DND-41 (cell line): ENCODE measurements around the gene RBM19.

Experiments used
- ATAC-seq: fragments of 200-7000 bp; cut with Tn5 transposase; 3 replicates; pipeline ENCODE4 v1.9.1; 2021; ENCODE audit warnings: low read depth; ENCODE audit not compliant: insufficient read depth
- DNase-seq: peaks from one replicate; pipeline ENCODE4 v3.0.0-alpha.2; 2020
- H2AFZ ChIP-seq: 2 replicates; pipeline ENCODE4 v1.6.0; 2012; ENCODE audit warnings: low read depth, low read length
- H3K27ac ChIP-seq: 2 replicates; pipeline ENCODE4 v1.5.1; 2012; ENCODE audit warnings: low read length, inconsistent platforms
- H3K27me3 ChIP-seq: fragments of 200-600 bp; sonication (generic); 2 replicates; pipeline ENCODE4 v1.6.0; 2012; ENCODE audit warnings: low read length, mild to moderate bottlenecking, inconsistent platforms; ENCODE audit not compliant: insufficient read depth, poor library complexity
- H3K36me3 ChIP-seq: 2 replicates; pipeline ENCODE4 v1.5.1; 2012; ENCODE audit warnings: low read length, inconsistent platforms; ENCODE audit not compliant: insufficient read depth
- H3K4me1 ChIP-seq: 2 replicates; pipeline ENCODE4 v1.5.1; 2012; ENCODE audit warnings: mild to moderate bottlenecking, low read length; ENCODE audit not compliant: insufficient read depth
- H3K4me2 ChIP-seq: 2 replicates; pipeline ENCODE4 v1.6.0; 2012; ENCODE audit warnings: mild to moderate bottlenecking, moderate library complexity, low read length, inconsistent platforms; ENCODE audit not compliant: insufficient read depth
- H3K4me3 ChIP-seq, 2 experiments: fragments of 200-600 bp in 1 of 2; shearing (Covaris generic) in 1 of 2; 2 replicates each; pipeline ENCODE4 v1.5.1; 2012 to 2016; ENCODE audit warnings: inconsistent platforms in 2 of 2, low read length in 2 of 2, mild to moderate bottlenecking in 2 of 2, low read depth in 1 of 2, moderate library complexity in 1 of 2
- H3K79me2 ChIP-seq: 2 replicates; pipeline ENCODE4 v1.6.0; 2012; ENCODE audit warnings: low read length, inconsistent platforms; ENCODE audit not compliant: insufficient read depth
- H3K9ac ChIP-seq: 2 replicates; pipeline ENCODE4 v1.6.0; 2012; ENCODE audit warnings: low read depth, mild to moderate bottlenecking, inconsistent platforms, low read length, moderate library complexity
- H3K9me3 ChIP-seq: 2 replicates; pipeline ENCODE4 v1.5.1; 2012; ENCODE audit warnings: low read length, moderate library complexity, mild to moderate bottlenecking, inconsistent platforms; ENCODE audit not compliant: insufficient read depth, severe bottlenecking
- H4K20me1 ChIP-seq: 2 replicates; pipeline ENCODE4 v1.6.0; 2012; ENCODE audit warnings: low read length; ENCODE audit not compliant: insufficient read depth
- CTCF ChIP-seq: IDR thresholded peaks from 2 replicates; pipeline ENCODE4 v1.5.1; 2012; ENCODE audit warnings: borderline replicate concordance, low read length, moderate library complexity, mild to moderate bottlenecking; ENCODE audit not compliant: poor library complexity, severe bottlenecking; ENCODE audit errors: extremely low read depth
- EZH2 ChIP-seq: IDR thresholded peaks from 3 replicates; pipeline ENCODE4 v1.6.1; 2012; ENCODE audit warnings: borderline replicate concordance, low read depth, mild to moderate bottlenecking, moderate library complexity, low read length, inconsistent platforms; ENCODE audit not compliant: severe bottlenecking

The RBM19 gene

GRCh38 chr12:113852695-113853490 is 113.2 kb downstream of the RBM19 start:
- no peak for TF ChIP-seq CTCF
- Histone ChIP-seq H3K9me3 (no peaks in the 10 kb centered on the region), H2AFZ (no peak overlapping the region), H3K36me3 (peaks cover 28% of the 10 kb centered on the region), H4K20me1 (no peaks in the 10 kb centered on the region), H3K9ac (no peak overlapping the region), H3K27ac (no peak overlapping the region), H3K4me3 (no peak overlapping the region), H3K4me2 (no peak overlapping the region), H3K79me2 (no peaks in the 10 kb centered on the region), H3K4me1 (no peaks in the 10 kb centered on the region), H3K27me3 (no peaks in the 10 kb centered on the region)
- DNase-seq = no peak
- ATAC-seq = no peak

DNA sequence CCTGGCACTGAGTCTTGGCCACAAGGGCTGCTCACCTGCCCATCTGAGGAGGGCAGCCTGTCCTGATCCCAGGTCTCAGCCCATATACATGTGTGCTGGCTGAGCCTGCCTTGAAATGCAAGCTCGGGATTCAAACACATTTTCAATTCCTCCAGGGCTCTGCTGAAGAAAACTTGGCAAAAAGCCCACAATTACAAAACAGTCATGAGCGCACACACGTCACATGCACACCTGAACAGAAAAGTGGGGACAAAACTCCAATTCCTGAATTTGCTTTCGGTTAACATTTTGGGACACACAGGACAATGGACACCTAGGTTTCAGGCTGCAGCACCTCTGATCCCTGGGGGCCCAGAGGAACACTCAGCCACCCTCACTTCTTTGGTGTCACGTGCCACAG is 113.9 kb downstream of the RBM19 start:
- Histone ChIP-seq H3K36me3 (peaks cover 24% of the 10 kb centered on the region), H3K79me2 (no peaks in the 10 kb centered on the region), H3K9ac (no peak overlapping the region), H3K27me3 (no peaks in the 10 kb centered on the region), H3K4me3 (no peak overlapping the region), H3K4me1 (no peaks in the 10 kb centered on the region), H3K27ac (no peak overlapping the region), H3K4me2 (no peak overlapping the region), H2AFZ (no peak overlapping the region), H3K9me3 (no peaks in the 10 kb centered on the region), H4K20me1 (no peaks in the 10 kb centered on the region)
- DNase-seq (no peak), ATAC-seq (no peak)
- TF ChIP-seq CTCF (no peak), EZH2 (no peak)

DNA sequence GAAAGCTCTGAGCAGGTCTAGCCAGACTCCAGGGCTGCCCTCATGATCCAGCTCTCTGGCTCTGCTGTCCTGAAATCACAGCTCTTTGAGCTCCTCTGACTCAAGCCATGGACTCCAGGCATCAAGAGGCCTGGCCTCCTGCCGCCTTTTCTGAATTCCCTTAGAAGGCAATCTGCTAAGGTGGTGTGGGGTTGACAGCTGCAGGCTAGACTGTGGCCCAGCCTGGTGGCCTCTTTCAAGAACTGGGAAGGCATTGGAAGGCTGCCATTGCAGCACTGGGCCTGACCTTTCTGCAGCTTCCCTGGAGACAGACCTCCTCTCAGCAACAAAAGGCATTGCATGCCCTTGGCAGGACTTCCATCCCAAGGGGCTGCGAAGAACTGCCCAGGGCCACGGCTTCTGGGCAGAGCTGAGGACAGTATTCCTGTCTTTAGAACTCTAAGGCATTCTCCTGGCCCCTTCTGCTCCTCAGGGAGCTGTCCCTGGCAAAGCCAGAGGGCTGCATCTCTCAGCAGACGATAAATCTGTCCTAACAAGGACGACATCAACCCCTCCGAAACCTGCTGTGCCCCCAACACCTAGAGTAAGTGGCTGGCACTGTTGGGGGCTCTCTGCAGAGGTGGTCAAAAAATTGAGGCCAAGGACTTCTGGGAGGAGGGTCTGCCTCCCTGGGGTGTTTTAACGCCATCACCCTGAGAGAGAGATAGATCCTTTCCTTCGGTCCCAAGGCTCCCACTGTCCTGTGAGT is 115.6 kb downstream of the RBM19 start:
- Histone ChIP-seq H3K36me3 (peaks cover 18% of the 10 kb centered on the region; the same call in 1 of the 2 replicates), H3K4me3 (no peak overlapping the region), H3K27me3 (no peaks in the 10 kb centered on the region), H2AFZ (no peak overlapping the region), H3K27ac (no peak overlapping the region), H3K4me2 (no peak overlapping the region), H3K79me2 (no peaks in the 10 kb centered on the region), H3K9ac (no peak overlapping the region), H3K9me3 (no peaks in the 10 kb centered on the region), H3K4me1 (no peaks in the 10 kb centered on the region), H4K20me1 (no peaks in the 10 kb centered on the region)
- no peak for TF ChIP-seq CTCF
- no peak for TF ChIP-seq EZH2
- DNase-seq (no peak), ATAC-seq (no peak)
